Measurements from ENCODE around the gene ASAP2. TPM values are rescaled to one million over a fixed set of nuclear protein-coding genes. Genes with fewer than 3 reads are reported as not detected.

Gene ASAP2
- total RNA-seq, 1 experiment from 2014 or later, result 25.2 TPM

DNA sequence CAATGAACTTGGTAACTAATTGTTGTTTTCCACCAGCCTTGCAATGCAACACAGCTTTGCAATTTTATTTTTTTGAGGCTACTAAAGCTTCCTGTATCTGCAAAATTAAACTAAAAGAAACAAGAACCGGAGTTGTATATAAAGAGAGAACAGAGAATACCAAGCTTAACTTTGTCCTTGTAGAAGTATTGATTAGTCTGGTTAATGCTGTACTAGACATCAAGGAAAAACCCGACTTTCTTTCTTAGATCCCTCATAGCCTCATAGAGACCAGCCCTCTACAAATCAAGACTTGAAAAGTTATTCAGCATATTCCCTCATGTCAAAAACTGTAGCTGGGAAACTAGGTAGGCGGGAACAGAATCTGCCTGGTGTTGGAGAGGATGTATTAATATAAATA lies 1.7 kb upstream of the ASAP2 start:
- no TSS peak for BruUV-seq (replicated peaks)
- intact Hi-C loops (cut with micrococcal nuclease), result no loop called here
- TF ChIP-seq EZH2phosphoT487 (IDR thresholded peaks at IDR 0.05; ENCODE audit: borderline replicate concordance, low read length) (no peak), EZH2 (IDR thresholded peaks at IDR 0.05; ENCODE audit: low read length, unreplicated experiment) (no peak)
- TF ChIP-seq, protein P1, sequence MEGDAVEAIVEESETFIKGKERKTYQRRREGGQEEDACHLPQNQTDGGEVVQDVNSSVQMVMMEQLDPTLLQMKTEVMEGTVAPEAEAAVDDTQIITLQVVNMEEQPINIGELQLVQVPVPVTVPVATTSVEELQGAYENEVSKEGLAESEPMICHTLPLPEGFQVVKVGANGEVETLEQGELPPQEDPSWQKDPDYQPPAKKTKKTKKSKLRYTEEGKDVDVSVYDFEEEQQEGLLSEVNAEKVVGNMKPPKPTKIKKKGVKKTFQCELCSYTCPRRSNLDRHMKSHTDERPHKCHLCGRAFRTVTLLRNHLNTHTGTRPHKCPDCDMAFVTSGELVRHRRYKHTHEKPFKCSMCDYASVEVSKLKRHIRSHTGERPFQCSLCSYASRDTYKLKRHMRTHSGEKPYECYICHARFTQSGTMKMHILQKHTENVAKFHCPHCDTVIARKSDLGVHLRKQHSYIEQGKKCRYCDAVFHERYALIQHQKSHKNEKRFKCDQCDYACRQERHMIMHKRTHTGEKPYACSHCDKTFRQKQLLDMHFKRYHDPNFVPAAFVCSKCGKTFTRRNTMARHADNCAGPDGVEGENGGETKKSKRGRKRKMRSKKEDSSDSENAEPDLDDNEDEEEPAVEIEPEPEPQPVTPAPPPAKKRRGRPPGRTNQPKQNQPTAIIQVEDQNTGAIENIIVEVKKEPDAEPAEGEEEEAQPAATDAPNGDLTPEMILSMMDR (conservative IDR thresholded peaks at IDR 0.05; ENCODE audit: low read depth, low read length), result no peak
- Histone ChIP-seq H3K4me3 (ENCODE audit: low read length) (no peak overlapping the region), H3K4me2 (ENCODE audit: low read length) (no peak overlapping the region), H3F3A (ENCODE audit: low read length, unreplicated experiment) (no peaks in the 10 kb centered on the region), H3K9me2 (replicated peaks; ENCODE audit: low read length) (no peaks in the 10 kb centered on the region), H2AFZ (ENCODE audit: low read length) (no peak overlapping the region), H3K79me2 (ENCODE audit: low read length) (peaks cover 37% of the 10 kb centered on the region), H3K4me1 (ENCODE audit: insufficient read depth, low read length) (peaks cover 29% of the 10 kb centered on the region), H3K9me3 (ENCODE audit: low read length) (no peaks in the 10 kb centered on the region), H3K9ac (ENCODE audit: low read length) (no peak overlapping the region), H4K20me1 (ENCODE audit: low read length) (peaks cover 8% of the 10 kb centered on the region; the same call in 1 of the 2 replicates), H3K36me3 (ENCODE audit: low read depth, low read length) (no peaks in the 10 kb centered on the region), H3K27ac (ENCODE audit: low read length) (no peak overlapping the region), H3K27me3 (ENCODE audit: low read length) (no peaks in the 10 kb centered on the region)
- ChIA-PET CTCF (no interaction called here), POLR2A (ENCODE audit: unreplicated experiment) (interaction anchor here (1.7 kb wide), 1 partner anchor 82 kb away, joined by 3 read pairs; no protein-coding TSS in a partner anchor)
- DNase-seq, result no peak
- no peak for ATAC-seq

DNA sequence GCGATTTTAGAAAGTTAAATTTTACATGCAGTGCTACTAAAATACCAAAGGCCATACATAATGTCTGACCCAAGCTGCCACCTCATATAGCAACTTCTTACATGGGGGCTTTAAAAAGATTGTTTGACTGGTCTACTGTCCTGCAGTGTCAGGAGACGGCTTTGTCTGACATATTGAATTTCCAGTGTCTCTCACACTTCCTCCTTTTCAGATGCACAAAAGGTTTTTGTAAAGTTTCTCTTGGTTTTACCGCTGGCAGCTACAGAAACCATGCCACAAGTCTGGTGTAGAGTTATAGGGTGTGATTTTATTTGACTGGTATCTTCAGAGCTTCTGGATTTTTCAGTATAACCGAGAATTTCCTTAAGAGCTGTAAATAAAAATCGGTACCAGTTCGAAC lies 1.1 kb upstream of the ASAP2 start:
- peaks cover 12% of the 10 kb centered on the region; the same call in 1 of the 2 replicates for H4K20me1 ChIP-seq (ENCODE audit: low read length)
- no peak overlapping the region for H3K27ac ChIP-seq (ENCODE audit: low read length)
- TF ChIP-seq EZH2phosphoT487 (IDR thresholded peaks at IDR 0.05; ENCODE audit: borderline replicate concordance, low read length) (no peak), EZH2 (IDR thresholded peaks at IDR 0.05; ENCODE audit: low read length, unreplicated experiment) (no peak)
- TF ChIP-seq, protein P1 (conservative IDR thresholded peaks at IDR 0.05; ENCODE audit: low read depth, low read length), result no peak
- H3K27me3 ChIP-seq (ENCODE audit: low read length), result no peaks in the 10 kb centered on the region
- no peaks in the 10 kb centered on the region for H3K9me2 ChIP-seq (replicated peaks; ENCODE audit: low read length)
- H2AFZ ChIP-seq (ENCODE audit: low read length), result no peak overlapping the region
- 0 out of 2 replicates have a peak, but pooled peaks cover 4% of the 10 kb centered on the region for H3K36me3 ChIP-seq (ENCODE audit: low read depth, low read length)
- no peak for ATAC-seq
- peak overlapping the region; percentile 69 for H3K9ac ChIP-seq (ENCODE audit: low read length)
- no peaks in the 10 kb centered on the region for H3F3A ChIP-seq (ENCODE audit: low read length, unreplicated experiment)
- TSS peak; percentile 14 for BruUV-seq (replicated peaks)
- H3K4me2 ChIP-seq (ENCODE audit: low read length), result peak overlapping the region; percentile 83
- H3K4me3 ChIP-seq (ENCODE audit: low read length), result peak overlapping the region; percentile 67
- intact Hi-C loops (cut with micrococcal nuclease), result no loop called here
- H3K9me3 ChIP-seq (ENCODE audit: low read length), result no peaks in the 10 kb centered on the region
- peaks cover 34% of the 10 kb centered on the region for H3K4me1 ChIP-seq (ENCODE audit: insufficient read depth, low read length)
- no peak for DNase-seq
- POLR2A ChIA-PET (ENCODE audit: unreplicated experiment), result interaction anchor here (0.6 to 1.7 kb wide), 2 partner anchors 82 to 163 kb away, joined by 3 to 4 read pairs; no protein-coding TSS in a partner anchor
- peaks cover 42% of the 10 kb centered on the region for H3K79me2 ChIP-seq (ENCODE audit: low read length)
- CTCF ChIA-PET, result no interaction called here

DNA sequence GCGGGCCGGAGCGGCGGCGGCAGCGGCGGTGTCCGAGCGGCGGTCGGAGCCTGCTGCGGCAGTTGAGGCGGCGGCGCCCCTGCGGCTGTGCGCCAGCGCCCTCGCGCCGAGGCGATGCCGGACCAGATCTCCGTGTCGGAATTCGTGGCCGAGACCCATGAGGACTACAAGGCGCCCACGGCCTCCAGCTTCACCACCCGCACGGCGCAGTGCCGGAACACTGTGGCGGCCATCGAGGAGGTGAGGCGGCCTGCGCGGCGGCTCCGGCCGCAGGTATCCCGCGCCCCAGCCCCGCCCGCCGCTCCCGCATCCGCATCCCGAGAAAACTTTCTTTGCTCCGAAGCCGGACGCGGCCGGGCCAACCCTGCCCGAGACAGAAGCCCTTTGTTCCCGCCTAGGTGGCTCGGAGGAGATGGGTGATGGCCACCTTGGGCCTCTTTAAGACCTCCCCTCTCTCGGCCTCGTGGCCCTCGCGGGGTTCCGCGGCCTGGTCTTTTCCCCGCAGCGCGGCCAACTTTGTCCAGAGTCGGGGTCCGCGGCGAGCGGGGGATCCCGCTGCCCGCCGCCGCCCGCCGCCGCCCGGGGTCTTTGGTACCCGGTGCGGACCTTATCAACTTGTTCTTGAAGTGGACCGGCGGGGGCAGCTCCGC lies 504 bp downstream of the ASAP2 start:
- ChIA-PET CTCF (interaction anchor here (0.6 kb wide), 1 partner anchor 65 kb away, joined by 3 read pairs; no protein-coding TSS in a partner anchor), POLR2A (ENCODE audit: unreplicated experiment) (interaction anchor here (1.1 kb wide), 1 partner anchor 126 kb away, joined by 10 read pairs; no protein-coding TSS in a partner anchor)
- Histone ChIP-seq H3F3A (ENCODE audit: low read length, unreplicated experiment) (no peaks in the 10 kb centered on the region), H2AFZ (ENCODE audit: low read length) (peak overlapping the region; percentile 63), H3K79me2 (ENCODE audit: low read length) (peaks cover 59% of the 10 kb centered on the region), H3K27ac (ENCODE audit: low read length) (peak overlapping the region; percentile 80), H4K20me1 (ENCODE audit: low read length) (peaks cover 12% of the 10 kb centered on the region; the same call in 1 of the 2 replicates), H3K9me3 (ENCODE audit: low read length) (no peaks in the 10 kb centered on the region), H3K36me3 (ENCODE audit: low read depth, low read length) (0 out of 2 replicates have a peak, but pooled peaks cover 4% of the 10 kb centered on the region), H3K4me2 (ENCODE audit: low read length) (peak overlapping the region; percentile 83), H3K9me2 (replicated peaks; ENCODE audit: low read length) (no peaks in the 10 kb centered on the region), H3K4me3 (ENCODE audit: low read length) (peak overlapping the region; percentile 89), H3K4me1 (ENCODE audit: insufficient read depth, low read length) (peaks cover 34% of the 10 kb centered on the region), H3K27me3 (ENCODE audit: low read length) (no peaks in the 10 kb centered on the region), H3K9ac (ENCODE audit: low read length) (peak overlapping the region; percentile 97)
- BruUV-seq (replicated peaks), result no TSS peak
- TF ChIP-seq, protein P1 (conservative IDR thresholded peaks at IDR 0.05; ENCODE audit: low read depth, low read length), result no peak
- TF ChIP-seq EZH2phosphoT487 (IDR thresholded peaks at IDR 0.05; ENCODE audit: borderline replicate concordance, low read length), result no peak
- no peak for TF ChIP-seq EZH2 (IDR thresholded peaks at IDR 0.05; ENCODE audit: low read length, unreplicated experiment)
- ATAC-seq (peak; percentile 9), DNase-seq (no peak)
- intact Hi-C loops (cut with micrococcal nuclease), result no loop called here
